NK-92 (cell line): ENCODE data around the gene SOX11.
"Not testable (repeated sequence)": the region's sequence is repeated elsewhere in the genome, so short reads cannot be mapped to it uniquely, and the experiment has no call there.

ENCODE experiments used
- DNase-seq: peaks from one replicate; lab custom pipeline; 2025; ENCODE audit not compliant: unreplicated experiment; lab: John Stamatoyannopoulos, UW

SOX11 gene

DNA sequence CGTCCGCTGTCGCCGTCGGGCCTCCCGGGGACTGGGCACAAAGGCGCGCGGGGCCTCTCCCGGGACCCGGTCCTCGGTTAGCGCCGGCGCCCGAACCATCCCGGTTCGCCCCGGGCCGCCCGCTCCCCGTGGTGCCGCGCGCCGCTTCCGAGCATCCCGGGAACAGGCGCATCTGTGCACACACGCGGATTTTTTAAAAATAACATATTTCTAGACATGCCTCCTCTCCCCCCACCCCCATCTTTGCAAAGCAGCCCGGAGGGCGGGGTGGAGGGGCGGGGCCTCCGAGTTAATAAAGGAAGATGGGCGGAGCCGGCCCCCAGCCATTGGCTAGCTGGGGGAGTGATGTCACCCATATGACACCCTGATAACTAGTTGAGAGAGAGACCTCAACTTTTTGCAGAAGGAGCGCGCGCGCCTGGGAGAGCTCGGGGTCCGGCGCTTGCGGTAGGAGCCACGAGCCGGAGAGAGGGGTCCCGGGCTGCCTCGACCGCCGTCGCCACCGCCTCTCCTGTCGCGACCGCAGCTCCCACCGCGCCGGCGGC, at the start of gene SOX11:
SOX11 (plus strand) TSS at position 400 of the 545 bp plus-strand sequence. CDS start 338 bp downstream, outside the sequence.
- no peak for DNase-seq

DNA sequence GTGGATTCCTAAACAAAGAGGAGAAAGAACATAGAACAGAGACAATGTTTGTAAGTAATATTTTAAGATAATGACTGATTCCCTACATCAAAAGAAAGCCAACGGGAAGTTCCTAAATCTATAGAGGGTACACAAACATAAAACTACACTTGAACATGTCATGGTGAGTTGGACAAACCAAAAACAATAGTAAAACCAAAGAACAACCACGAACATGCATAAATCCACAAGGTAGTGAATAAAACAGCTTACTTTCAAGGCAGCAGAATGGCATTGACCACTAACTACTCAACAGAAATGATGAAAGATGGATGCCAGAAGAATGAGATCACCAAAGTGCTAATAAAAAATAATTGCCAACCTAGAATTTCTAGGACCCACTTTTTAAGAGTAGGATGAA, 39.5 kb upstream of the SOX11 start:
- not testable (repeated sequence) for DNase-seq

DNA sequence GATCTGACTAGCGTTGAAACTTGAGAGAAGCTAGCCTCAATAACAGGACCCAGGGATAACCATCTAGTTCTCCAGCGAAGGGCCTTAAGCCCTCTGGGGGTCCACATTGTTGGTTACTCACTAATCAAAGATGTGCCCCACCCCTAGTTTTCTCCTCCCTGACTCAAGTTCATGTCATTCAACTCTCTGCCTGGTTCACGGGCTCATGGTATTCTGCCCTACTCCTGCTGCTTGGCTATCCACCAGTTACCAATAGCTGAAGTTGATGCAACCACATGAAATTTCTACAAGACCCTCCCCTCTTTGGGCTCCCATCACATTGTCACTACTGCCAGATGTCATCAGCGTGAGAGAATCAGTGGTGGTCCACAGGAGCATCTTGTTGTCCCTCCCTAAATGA, 38.4 kb upstream of the SOX11 start:
- not testable (repeated sequence) for DNase-seq

DNA sequence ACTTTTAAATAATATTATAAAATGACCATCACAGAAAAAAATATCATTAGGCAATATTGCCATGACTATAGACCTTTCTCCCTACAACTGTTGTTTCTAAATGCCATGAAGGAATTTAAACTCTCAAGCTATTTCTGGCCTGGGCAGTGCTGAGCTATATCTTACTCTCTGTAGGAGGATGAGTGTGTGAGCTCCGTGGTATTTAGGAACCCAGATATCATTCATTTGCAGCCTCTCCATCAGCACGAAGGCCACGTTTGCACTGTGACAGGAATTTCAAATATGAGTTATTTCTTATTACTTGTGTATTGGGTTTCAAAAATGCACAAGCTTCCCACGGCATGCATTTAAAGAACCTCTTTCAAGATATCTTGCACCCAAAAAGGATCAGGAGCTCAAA, 35.0 kb upstream of the SOX11 start:
- DNase-seq: no peak

DNA sequence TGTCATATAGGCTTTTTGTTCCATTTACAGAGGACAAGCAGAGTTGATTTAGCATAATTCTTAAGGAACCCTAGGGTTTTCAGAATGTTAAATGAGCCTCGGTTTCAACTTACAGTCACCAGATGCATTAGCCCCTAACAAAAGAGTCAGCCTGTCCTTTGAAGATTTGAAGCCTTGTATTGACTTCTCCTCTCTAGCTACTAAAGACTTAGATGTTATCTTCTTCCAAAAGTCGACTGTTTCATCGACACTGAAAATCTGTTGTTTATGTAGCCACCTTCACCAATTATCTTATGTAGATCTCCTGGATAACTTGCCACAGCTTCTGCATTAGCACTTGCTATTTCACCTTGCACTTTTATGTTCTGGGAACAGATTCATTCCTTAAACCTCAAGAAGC, 31.6 kb upstream of the SOX11 start:
- no peak for DNase-seq

DNA sequence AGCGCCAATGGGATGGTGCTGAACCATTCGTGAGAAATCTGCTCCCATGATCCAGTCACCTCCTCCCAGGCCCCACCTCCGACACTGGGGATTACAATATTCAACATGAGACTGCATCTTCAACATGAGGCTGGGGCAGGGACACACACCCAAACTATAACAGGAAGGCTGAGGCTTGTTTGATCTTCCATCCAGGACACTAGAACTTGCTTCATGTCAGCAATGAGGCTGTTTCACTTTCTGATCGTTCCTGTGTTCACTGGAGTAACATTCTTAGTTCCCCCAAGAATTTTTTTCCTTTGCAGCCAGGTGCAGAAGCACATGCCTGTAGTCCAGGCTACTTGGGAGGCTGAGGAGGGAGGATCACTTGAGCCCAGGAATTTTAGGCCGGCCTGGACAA, 30.8 kb upstream of the SOX11 start:
- DNase-seq: no peak

DNA sequence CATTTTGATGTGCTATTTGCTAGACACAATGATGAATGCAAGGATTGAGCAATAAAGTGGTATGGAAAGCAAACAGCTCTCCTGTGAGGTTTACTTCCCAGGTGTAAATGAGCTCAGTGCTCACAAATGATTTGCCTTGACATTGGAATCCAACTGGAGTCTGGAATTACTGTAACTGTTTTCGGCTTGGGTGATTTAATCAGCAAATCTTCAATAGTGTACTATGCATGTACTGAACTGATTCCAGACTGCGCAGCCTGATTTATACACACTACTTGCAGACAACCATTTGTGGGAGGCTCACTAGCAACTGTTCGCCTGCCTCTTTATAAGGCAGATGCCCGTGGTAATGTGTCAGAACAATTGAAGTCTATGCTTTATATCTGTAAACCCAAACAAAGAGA, 27.9 kb upstream of the SOX11 start:
- no peak for DNase-seq

DNA sequence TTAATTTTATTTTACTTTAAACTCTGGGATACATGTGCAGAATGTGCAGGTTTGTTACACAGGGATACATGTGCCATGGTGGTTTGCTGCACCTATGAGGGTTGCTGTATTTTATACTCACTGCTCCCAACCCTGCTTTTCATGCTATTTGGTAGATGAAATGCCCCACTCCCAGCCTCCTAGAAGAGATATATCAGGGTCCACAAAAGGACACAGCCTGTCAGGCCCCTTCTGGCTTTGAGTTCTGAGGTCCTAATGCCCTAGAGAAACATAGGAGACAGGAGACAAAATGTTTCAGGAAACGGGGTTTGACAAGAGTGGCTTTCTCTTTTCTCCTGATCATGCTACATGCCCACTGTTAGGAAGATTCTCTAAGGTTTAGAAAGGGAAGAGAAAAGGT, 27.1 kb upstream of the SOX11 start:
- DNase-seq: no peak

DNA sequence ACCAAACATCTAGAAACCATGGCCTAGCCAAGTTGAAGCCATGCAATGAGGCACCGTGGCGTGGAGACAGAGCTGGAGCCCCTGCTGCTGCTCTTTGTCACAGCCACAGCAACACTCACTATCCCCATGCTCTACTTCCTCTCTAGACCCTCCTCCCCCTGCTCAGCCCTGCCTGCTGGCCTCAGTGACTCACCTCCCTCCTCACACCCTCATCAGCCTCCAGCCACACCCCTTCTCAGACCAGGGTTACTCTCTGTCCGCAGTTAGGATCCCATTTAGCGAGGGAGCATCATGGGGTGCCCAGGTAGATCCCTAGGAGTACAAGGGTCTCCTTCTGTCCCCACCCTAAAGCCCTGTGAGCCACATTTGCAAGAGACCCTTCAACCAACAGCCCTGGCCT, 25.4 kb upstream of the SOX11 start:
- DNase-seq: no peak

DNA sequence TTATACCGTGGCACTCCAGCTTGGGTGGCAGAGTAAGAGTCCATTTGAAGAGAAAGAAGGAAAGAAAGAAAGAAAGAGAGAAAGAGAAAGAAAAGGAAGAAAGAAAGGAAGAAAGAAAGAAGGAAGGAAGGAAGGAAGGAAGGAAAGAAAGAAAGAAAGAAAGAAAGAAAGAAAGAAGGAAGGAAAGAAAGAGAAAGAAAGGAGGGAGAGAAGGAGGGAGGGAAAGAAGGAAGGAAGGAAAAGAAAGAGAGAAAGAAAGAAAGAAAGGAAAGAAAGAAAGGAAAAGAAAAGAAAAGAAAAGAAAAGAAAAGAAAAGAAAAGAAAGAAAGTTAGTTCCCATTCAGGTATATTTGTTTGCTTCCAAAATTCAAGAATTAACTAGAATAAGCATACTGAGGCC, 24.5 kb upstream of the SOX11 start:
- DNase-seq: not testable (repeated sequence)

DNA sequence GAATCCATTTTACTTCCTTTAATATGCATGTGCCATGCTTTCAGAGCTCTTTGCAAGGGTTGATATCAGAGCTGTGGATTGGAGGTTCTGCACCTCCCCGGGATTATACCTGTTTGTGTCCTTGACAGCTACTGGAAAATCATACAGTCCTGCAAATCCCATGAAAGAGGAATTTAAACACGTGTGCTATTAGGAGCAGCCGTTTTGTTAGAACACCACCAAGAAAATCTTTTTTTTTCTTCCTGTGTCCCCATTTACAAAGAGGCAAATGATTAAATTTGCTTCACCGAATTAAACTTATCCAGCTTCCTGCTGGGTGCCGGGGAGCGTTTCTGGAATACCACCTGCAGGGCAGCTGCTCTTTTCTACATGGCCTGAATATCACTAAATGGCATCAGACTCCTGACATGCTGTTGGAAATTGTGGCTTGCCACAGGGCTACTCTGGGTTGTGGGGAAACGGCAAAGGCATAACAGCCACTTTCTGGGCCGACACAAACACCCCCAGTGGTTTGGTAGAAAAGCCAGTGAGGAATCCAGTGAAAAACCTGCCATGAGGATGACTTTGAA, 23.4 kb upstream of the SOX11 start:
- DNase-seq: no peak

DNA sequence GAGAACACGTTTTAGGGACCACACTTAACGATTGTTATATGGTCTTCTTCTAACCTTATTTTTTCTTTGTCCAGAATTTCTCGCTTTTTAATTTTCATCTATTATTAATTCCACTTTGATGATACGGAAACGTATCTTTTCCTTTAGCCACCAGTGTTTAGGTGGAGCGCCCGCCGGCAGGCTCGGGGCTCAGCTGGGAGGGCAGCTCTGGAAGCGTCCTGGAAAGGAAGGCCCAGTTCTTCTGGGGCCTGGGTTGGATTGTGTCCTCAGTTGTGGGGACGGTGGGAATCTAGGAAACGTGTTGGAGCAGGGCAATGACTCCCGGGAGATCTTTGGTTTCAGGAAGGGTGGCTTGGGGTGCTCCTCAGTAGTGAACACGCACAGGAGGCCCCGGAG, 19.4 kb upstream of the SOX11 start:
- no peak for DNase-seq

DNA sequence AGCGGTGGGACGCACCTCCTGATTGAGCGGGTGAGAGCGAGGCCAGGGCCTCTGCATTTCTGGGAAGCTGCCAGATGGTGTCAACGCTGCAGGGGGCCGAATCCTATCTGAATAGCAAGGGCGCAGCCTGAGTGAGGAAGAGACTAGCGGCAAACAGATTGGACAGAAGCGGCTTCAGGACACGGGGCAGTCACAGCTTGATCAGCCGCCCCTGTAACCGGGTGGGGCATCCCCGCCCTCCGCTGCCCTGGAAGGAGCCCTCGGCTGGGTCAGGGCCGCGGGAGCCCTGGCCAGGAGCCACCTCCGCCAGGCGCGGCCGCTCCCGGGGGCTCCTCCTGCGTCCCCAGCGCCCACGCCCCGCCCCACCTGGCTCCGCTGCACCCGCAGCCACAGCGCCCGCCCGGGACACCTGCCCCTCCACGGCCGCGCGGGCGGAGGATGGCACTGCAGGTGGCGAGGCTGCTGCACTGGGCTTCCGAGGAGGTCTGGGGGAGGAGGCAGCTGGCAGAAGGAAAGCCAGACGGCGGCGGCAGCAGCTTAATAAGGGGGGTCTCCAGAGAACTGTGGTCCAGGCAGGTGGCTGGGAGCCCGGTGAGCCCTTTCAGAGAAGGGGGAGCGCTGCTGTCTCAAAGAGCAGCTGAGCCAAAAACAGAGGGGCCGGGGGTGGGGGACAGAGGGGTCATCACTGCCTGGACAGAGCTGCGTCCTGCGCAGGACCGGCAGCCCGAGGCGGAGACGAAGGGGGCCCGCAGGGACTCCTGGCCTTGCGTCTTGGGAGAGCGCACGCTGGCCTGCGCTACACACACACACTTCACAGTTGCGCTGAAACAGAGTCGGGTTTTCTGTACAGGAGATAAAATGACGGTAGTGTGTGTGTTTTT, 18.8 kb upstream of the SOX11 start:
- DNase-seq: no peak

DNA sequence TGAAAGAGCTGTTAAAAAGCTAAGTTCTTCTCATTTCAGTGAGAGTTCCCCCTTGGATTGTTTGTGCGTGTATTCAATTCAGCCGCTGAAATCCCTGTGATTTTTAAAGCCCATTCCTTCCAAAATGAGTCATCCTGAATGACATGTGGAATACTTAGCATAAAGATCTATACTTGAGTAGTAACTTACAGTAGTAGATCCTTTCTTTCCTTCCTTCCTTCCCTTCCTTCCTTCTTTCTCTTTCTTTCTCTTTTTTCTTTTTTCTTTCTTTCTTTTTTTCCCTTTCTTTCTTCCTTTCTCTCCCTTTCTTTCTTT, 18.2 kb upstream of the SOX11 start:
- no peak for DNase-seq

DNA sequence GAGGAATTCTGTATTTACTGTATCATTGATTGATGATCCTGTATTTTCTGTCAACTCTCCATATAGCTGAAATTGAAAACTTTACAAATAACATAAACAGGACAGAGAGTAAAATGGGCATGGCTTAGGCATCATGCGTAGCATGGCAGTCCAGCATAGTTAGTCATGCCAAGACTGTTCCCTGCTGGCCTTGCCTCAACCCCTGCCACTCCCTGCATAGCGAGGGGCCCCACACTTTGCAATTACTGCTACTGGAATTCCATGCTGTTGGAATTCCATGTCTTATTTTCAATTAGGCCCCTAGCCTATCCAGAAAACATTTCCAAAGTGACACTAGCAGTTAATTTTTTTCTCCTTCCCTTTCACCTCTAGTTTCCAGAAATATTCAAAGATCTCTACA, 15.1 kb upstream of the SOX11 start:
- no peak for DNase-seq

DNA sequence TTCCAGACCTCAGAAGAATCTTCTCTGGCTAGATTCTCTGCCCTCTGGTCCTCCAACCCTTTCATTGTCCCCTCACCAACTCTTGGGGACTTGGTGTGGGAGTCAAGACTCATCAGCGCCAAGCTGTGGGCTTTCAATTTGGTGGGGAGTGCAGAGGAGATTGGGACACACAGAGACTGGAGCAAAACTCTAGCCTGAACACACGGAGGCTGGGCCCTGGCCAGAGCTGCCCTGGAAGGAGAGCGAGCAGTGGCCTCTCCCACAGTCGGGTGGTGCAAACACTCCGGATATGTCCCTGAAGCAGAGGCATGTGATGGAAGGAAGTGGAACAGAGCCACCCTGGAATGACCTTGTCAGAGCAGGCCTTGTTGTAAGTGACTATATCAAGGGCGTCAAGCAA, 8.7 kb upstream of the SOX11 start:
- DNase-seq: no peak

DNA sequence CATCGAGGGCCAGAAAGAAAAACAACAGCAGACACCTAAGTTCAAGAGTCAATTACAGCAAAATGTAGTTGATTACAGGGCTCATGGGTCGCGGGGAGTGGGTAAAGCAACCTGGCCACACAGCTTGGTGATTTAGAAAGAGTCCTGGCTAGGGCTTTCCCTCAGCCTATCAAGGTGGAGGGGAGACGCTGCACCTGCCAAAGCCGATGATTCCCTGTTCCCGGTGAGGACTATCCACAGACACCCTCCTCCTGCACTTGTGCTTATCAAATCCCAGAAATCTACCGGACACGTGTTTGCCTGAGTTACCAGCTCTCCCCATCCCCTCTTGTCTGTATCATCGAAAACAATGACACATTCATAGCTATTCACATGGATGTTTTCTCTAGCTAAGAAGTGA, 7.0 kb upstream of the SOX11 start:
- no peak for DNase-seq

DNA sequence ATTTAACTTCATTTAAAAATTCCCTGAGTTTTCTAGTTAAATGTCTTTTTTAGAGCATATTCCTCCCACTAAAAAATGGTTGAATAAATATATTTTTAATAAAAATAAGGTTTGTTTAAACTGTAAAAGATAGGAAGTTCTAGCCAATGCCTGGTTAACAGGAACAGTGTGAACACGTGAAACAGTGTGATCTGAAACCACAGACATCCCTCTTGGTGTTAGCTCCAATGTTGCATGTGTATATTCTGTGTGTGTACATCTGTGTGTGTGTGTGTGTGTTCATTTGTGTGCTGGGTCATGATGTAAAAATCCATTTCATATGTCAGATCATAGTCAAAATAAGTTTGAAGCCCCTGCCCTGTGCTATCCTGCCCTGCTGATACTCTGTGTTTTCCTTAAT, 6.1 kb upstream of the SOX11 start:
- DNase-seq: no peak

DNA sequence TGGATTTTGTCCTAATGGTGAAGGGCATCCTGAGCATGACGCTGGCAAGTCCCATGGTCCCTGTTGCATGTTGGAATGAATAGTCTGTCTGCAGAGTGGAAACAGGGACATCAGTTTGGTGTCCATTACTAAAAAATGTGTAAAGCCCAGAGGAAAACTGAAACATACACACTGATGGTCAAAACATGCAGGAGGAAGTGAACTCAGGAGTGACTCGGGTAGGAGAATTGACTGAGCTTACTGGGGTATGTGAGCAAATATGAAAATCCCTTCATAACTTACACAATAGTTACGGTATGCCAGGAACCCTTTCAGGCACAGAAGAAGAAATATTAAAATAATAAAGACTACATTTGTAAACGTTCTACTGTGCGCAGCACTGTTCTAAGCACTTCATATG, 5.6 kb upstream of the SOX11 start:
- DNase-seq: no peak

DNA sequence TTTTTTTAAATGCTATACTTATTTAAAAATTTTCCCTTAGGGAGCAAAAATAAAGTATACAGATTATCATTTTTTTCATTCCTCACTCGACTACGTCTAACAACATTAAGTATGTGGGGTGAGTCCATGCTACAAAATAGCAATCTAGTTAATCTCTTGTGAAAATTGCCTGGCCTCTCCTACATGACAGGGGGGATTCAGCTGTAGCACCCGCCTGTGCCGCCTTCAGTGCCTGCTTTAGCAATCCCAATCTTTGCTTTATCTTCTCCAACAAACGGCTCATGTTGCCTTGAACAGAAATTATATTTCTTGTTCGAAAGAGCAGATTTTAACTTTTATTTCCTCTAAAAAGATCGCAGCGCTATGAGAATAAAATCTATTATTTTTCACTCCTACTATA, 2.4 kb upstream of the SOX11 start:
- no peak for DNase-seq

DNA sequence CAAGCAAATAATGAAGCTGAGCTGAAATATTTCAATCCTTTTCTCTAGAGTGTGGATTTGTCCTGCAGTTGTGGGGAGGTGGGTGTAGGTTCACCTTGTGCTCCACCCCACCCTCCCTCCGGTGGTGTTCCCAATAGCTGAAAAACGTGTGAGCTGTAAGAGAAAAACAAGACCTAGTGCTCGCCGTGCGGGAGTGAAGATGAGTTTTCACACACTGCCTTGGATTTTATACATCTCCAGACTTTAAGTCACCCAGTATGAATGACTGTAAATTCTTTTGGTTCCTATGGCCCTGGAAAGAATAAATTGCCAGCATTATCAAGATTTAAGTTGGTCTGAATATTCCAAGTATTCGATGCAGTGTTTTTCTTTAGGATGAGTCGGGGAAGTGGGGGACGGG, 1.9 kb upstream of the SOX11 start:
- DNase-seq: no peak

DNA sequence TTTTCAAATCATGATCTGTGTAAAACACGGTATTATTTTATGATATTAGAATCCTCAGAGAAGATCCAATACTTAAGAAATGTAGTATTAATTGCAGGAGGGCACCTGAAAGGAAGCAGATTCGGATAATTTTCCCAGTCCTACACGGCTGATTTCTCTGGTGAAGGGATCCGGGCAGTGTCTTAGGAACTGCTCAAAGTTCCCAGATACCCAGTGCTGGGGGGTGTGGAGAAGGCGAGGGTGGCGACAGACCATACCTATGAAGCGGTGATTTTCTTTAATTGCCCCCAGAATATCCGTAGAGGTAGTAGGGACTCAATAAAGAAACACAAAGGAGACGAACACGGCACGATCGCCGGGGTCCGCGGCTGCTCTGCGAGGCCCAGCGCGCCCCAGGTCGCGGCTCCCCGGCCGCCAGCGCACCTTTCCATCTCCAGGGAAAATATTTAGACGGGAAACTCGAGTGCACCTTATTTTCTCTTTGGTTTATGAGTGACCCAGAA, 1.4 kb upstream of the SOX11 start:
- no peak for DNase-seq
